Gastroesophageal sphincter (tissue), 4 donors: ENCODE data around the gene PTPRU. TPM values are rescaled to one million over a fixed set of nuclear protein-coding genes. Genes with fewer than 3 reads are reported as not detected.

Experiments used
- ATAC-seq: fragments of 150-250 bp; one replicate; pipeline ENCODE4 v1.9.1; 2016; ENCODE audit warnings: mild to moderate bottlenecking, moderate library complexity
- H3K27ac ChIP-seq, 4 donors: fragments of 200-600 bp; sonication (generic) in 3 of 4; 1 replicate in 3 of 4; 2 replicates in 1 of 4; pipeline ENCODE4 v1.5.1; 2016 to 2019
- H3K27me3 ChIP-seq: fragments of 200-600 bp; sonication (generic); one replicate; pipeline ENCODE4 v1.5.1; 2019
- H3K36me3 ChIP-seq, 2 donors: fragments of 200-600 bp; sonication (generic); one replicate each; pipeline ENCODE4 v1.5.1; 2019; ENCODE audit warnings: control low read depth in 1 of 2
- H3K4me1 ChIP-seq, 3 donors: fragments of 200-600 bp; sonication (generic); 1 replicate in 2 of 3; 2 replicates in 1 of 3; pipeline ENCODE4 v1.5.1; 2016 to 2019; ENCODE audit warnings: control low read depth in 2 of 3
- H3K4me3 ChIP-seq, 2 donors: fragments of 200-600 bp; sonication (generic); one replicate each; pipeline ENCODE4 v1.5.1; 2019; ENCODE audit warnings: mild to moderate bottlenecking in 1 of 2, moderate library complexity in 1 of 2
- H3K9me3 ChIP-seq, 3 donors: fragments of 200-600 bp; sonication (generic); one replicate each; pipeline ENCODE4 v1.5.1; 2017 to 2019; ENCODE audit warnings: control low read depth in 2 of 3
- EP300 ChIP-seq: sonication (generic); formaldehyde crosslinking; IDR thresholded peaks from one replicate; pipeline ENCODE4 v1.6.1; 2017; ENCODE audit warnings: antibody characterized with exemption, mild to moderate bottlenecking
- POLR2A ChIP-seq, 2 donors: fragments of 450-650 bp; IDR thresholded peaks; one replicate each; pipeline ENCODE4 v1.6.1; 2017; ENCODE audit warnings: antibody characterized with exemption in 2 of 2, mild to moderate bottlenecking in 2 of 2, moderate library complexity in 1 of 2
- POLR2AphosphoS5 ChIP-seq: sonication (generic); formaldehyde crosslinking; IDR thresholded peaks from one replicate; pipeline ENCODE4 v1.6.1; 2017; ENCODE audit warnings: antibody characterized with exemption
- WGBS, 2 donors: methylation state at CpG; one replicate each; pipeline ENCODE4 v1.1.5; 2018; ENCODE audit warnings: low coverage in 1 of 2; 5-methylcytosine and 5-hydroxymethylcytosine counted together
- total RNA-seq, 4 donors: library from RNA; depleted of rRNA; stranded (reverse); fragments of >200 nt; gene quantifications; one replicate each; pipeline ENCODE4 v1.1.0, GENCODE V29; 2016
- TF ChIP-seq, protein P1 (sequence below), 4 experiments: fragments of 200-600 bp in 2 of 4; fragments of 450-650 bp in 2 of 4; sonication (generic) in 1 of 4; IDR thresholded peaks; one replicate each; pipeline ENCODE4 v1.5.1; 2017 to 2019; ENCODE audit warnings: antibody characterized with exemption in 4 of 4, mild to moderate bottlenecking in 2 of 4, moderate library complexity in 2 of 4

Gene PTPRU
- total RNA-seq, 4 donors from 2014 or later, result 11.1 to 30.5 (median 23.7) TPM

- no peak overlapping the region for H3K4me3 ChIP-seq
- ATAC-seq, result no peak
- H3K27me3 ChIP-seq, result peaks cover 61% of the 10 kb centered on the region
- H3K36me3 ChIP-seq, result no peaks in the 10 kb centered on the region
- WGBS, 2 donors, result 77 to 81% methylated on average over 5 to 21 of the region's 23 CpGs
- TF ChIP-seq EP300 (no peak), POLR2AphosphoS5 (no peak), POLR2A (IDR thresholded peaks at IDR 0.05) (no peak)
- TF ChIP-seq, protein P1, sequence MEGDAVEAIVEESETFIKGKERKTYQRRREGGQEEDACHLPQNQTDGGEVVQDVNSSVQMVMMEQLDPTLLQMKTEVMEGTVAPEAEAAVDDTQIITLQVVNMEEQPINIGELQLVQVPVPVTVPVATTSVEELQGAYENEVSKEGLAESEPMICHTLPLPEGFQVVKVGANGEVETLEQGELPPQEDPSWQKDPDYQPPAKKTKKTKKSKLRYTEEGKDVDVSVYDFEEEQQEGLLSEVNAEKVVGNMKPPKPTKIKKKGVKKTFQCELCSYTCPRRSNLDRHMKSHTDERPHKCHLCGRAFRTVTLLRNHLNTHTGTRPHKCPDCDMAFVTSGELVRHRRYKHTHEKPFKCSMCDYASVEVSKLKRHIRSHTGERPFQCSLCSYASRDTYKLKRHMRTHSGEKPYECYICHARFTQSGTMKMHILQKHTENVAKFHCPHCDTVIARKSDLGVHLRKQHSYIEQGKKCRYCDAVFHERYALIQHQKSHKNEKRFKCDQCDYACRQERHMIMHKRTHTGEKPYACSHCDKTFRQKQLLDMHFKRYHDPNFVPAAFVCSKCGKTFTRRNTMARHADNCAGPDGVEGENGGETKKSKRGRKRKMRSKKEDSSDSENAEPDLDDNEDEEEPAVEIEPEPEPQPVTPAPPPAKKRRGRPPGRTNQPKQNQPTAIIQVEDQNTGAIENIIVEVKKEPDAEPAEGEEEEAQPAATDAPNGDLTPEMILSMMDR (IDR thresholded peaks at IDR 0.05), result no peak
- peaks cover 0 to 9% (median 0%) of the 10 kb centered on the region in 3 donors for H3K9me3 ChIP-seq
- no peak overlapping the region for H3K27ac ChIP-seq
- H3K4me1 ChIP-seq, result no peaks in the 10 kb centered on the region
These were observed 113.7 kb downstream of the PTPRU start for GRCh38 chr1:29349871-29350491.

DNA sequence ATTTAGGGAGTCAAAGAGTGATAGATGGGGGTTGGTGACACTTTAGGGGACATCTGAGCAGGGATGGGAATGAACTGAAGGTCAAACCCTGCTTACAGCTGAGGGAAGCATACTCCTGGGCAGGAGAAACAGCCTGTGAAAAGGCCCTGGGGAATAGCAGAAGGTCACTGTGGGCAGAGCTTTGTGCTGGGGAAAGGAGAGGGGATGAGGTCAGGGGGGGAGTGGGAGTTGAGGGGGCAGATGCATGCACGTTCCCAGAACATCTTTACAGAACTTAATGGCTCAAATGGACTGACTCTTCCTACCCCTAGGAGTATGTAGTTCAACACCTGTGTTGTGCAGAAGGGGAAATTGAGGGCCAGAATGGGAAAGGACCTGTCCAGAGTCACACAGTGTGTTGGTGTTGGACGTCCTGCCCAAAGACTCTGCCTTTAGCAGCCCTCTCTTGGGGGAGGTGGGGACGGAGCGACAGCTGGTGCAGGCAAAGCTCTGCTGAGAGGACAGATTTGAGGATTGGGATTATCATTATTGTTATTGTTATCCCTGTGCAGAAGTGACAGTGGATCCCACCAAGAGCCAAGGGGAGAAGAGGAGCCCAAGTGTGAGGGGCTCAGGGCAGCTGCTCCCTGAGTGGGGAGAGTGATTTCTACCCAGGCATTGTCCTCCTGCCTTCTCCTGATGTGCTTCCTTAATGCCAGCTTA is 116.5 kb downstream of the PTPRU start:
- TF ChIP-seq POLR2AphosphoS5 (no peak), EP300 (no peak), POLR2A (IDR thresholded peaks at IDR 0.05) (no peak)
- TF ChIP-seq, protein P1 (IDR thresholded peaks at IDR 0.05), result no peak
- Histone ChIP-seq H3K36me3 (no peaks in the 10 kb centered on the region), H3K4me1 (no peaks in the 10 kb centered on the region), H3K27ac (no peak overlapping the region), H3K4me3 (no peak overlapping the region), H3K27me3 (peaks cover 60% of the 10 kb centered on the region), H3K9me3 (peaks cover 0 to 9% (median 0%) of the 10 kb centered on the region in 3 donors)
- 48 to 49% methylated on average over 3 of the region's 4 CpGs for WGBS, 2 donors
- no peak for ATAC-seq

DNA sequence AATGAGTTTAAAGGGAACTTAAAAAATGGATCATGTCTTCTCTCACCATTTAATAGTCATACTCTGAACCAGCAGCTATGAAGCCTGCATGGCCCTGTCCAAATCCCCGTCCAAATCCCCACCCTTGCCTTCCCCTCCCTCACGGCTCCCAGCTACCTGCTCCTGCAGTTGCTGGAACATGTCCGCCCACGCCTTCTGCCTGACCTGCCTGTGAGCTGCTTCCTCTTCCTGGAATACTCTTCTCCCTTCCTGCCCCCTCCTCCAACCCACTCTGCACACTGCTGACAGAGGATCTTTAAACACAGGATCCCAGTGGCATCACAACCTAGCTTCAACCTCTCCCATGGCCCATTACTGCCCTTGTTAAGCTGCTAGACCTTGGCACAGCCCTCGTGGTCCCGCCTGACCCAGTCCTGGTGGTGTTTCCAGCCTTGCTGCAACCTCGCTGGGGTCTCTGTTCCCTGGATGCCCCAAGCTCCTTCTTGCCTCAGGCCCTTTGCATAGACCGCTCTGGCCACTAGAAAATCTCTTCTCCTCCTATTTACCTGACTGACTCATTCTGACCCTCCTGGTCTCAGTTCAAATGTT is 118.3 kb downstream of the PTPRU start:
- H3K9me3 ChIP-seq, result peaks cover 0 to 9% (median 0%) of the 10 kb centered on the region in 3 donors
- H3K36me3 ChIP-seq, result no peaks in the 10 kb centered on the region
- peaks cover 65% of the 10 kb centered on the region for H3K27me3 ChIP-seq
- no peak overlapping the region for H3K4me3 ChIP-seq
- H3K27ac ChIP-seq, result no peak overlapping the region
- H3K4me1 ChIP-seq, result no peaks in the 10 kb centered on the region
- WGBS, 2 donors, result 59 to 71% methylated on average over 8 of the region's 8 CpGs
- TF ChIP-seq EP300 (no peak), POLR2A (IDR thresholded peaks at IDR 0.05) (no peak), POLR2AphosphoS5 (no peak)
- TF ChIP-seq, protein P1 (IDR thresholded peaks at IDR 0.05), result no peak
- no peak for ATAC-seq

DNA sequence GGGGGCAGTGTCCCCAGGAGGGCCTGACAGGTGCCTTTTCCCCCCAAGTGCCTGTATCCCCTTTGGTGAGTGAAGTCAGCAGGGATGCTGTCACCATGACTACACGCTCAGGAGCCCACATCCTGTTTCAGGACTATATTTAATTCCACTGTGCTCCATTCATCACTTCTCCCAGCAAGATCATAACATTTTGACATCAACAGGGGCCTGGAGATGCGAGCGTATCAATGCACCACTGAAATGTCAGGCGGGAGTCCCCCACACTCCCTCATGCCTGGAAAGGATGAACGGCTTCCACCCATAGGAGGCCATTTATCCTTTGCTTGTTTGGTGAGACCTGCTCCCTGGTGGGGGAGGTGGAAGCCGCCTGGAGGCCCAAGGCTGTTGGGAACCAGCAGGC is 119.1 kb downstream of the PTPRU start:
- no peaks in the 10 kb centered on the region for H3K4me1 ChIP-seq
- 60 to 80% methylated on average over 1 of the region's 6 CpGs for WGBS, 2 donors
- H3K9me3 ChIP-seq, result peaks cover 0 to 9% (median 0%) of the 10 kb centered on the region in 3 donors
- H3K4me3 ChIP-seq, result no peak overlapping the region
- no peak overlapping the region for H3K27ac ChIP-seq
- peaks cover 58% of the 10 kb centered on the region for H3K27me3 ChIP-seq
- no peaks in the 10 kb centered on the region for H3K36me3 ChIP-seq
- no peak for TF ChIP-seq POLR2A (IDR thresholded peaks at IDR 0.05)
- ATAC-seq, result no peak

GRCh38 chr1:29356663-29357062 is 120.3 kb downstream of the PTPRU start:
- H3K4me1 ChIP-seq, result no peaks in the 10 kb centered on the region
- WGBS, 2 donors, result 46% methylated on average over 10 of the region's 14 CpGs; no CpG with 5 or more reads in 1 of the 2 donors
- H3K27ac ChIP-seq, result no peak overlapping the region
- H3K4me3 ChIP-seq, result no peak overlapping the region
- H3K27me3 ChIP-seq, result peaks cover 60% of the 10 kb centered on the region
- H3K36me3 ChIP-seq, result no peaks in the 10 kb centered on the region
- peaks cover 0 to 9% (median 0%) of the 10 kb centered on the region in 3 donors for H3K9me3 ChIP-seq
- no peak for ATAC-seq
- TF ChIP-seq POLR2AphosphoS5, result no peak
